RWPE2 (cell line): ENCODE measurements around the gene MPZL3.

Source experiments
- ATAC-seq: fragments of 200-7000 bp; cut with Tn5 transposase; 3 replicates; pipeline ENCODE4 v1.9.1; 2021; ENCODE audit warnings: low read depth
- DNase-seq: peaks from one replicate; pipeline ENCODE4 v3.0.0-alpha.2; 2020; ENCODE audit warnings: low spot score
- H3K27ac ChIP-seq: fragments of 450-650 bp; 2 replicates; pipeline ENCODE4 v1.5.1; 2017; ENCODE audit warnings: mild to moderate bottlenecking; ENCODE audit not compliant: poor library complexity, severe bottlenecking
- H3K27me3 ChIP-seq: fragments of 250-450 bp; sonication (Bioruptor Pico); 2 replicates; pipeline ENCODE4 v1.5.1; 2021; ENCODE audit warnings: mild to moderate bottlenecking, moderate library complexity; ENCODE audit not compliant: insufficient read depth, poor library complexity, severe bottlenecking
- H3K36me3 ChIP-seq: fragments of 250-450 bp; sonication (Bioruptor Pico); 2 replicates; pipeline ENCODE4 v1.5.1; 2020; ENCODE audit warnings: low read depth, mild to moderate bottlenecking, moderate library complexity
- H3K4me1 ChIP-seq: fragments of 250-450 bp; sonication (Bioruptor Pico); 2 replicates; pipeline ENCODE4 v1.5.1; 2021; ENCODE audit warnings: mild to moderate bottlenecking, moderate library complexity; ENCODE audit not compliant: insufficient read depth, poor library complexity, severe bottlenecking
- H3K4me3 ChIP-seq: fragments of 250-450 bp; sonication (Bioruptor Pico); 2 replicates; pipeline ENCODE4 v1.5.1; 2021; ENCODE audit warnings: mild to moderate bottlenecking, moderate library complexity; ENCODE audit not compliant: severe bottlenecking
- H3K9me3 ChIP-seq: fragments of 250-450 bp; sonication (Bioruptor Pico); 2 replicates; pipeline ENCODE4 v1.5.1; 2021; ENCODE audit warnings: mild to moderate bottlenecking, moderate library complexity; ENCODE audit not compliant: severe bottlenecking
- TF ChIP-seq, protein P1 (sequence below): fragments of 450-650 bp; IDR thresholded peaks from one replicate; pipeline ENCODE4 v1.5.1; 2017; ENCODE audit warnings: mild to moderate bottlenecking, moderate library complexity; ENCODE audit not compliant: poor library complexity, severe bottlenecking

Gene MPZL3

GRCh38 chr11:118277312-118277711 lies 25.1 kb upstream of the MPZL3 start:
- peak; percentile 93 for ATAC-seq
- Histone ChIP-seq H3K4me1 (peaks cover 41% of the 10 kb centered on the region), H3K9me3 (no peaks in the 10 kb centered on the region), H3K36me3 (no peaks in the 10 kb centered on the region), H3K27ac (peak overlapping the region; percentile 93), H3K4me3 (no peak overlapping the region), H3K27me3 (no peaks in the 10 kb centered on the region)
- peak; percentile 72 for DNase-seq
- TF ChIP-seq, protein P1, sequence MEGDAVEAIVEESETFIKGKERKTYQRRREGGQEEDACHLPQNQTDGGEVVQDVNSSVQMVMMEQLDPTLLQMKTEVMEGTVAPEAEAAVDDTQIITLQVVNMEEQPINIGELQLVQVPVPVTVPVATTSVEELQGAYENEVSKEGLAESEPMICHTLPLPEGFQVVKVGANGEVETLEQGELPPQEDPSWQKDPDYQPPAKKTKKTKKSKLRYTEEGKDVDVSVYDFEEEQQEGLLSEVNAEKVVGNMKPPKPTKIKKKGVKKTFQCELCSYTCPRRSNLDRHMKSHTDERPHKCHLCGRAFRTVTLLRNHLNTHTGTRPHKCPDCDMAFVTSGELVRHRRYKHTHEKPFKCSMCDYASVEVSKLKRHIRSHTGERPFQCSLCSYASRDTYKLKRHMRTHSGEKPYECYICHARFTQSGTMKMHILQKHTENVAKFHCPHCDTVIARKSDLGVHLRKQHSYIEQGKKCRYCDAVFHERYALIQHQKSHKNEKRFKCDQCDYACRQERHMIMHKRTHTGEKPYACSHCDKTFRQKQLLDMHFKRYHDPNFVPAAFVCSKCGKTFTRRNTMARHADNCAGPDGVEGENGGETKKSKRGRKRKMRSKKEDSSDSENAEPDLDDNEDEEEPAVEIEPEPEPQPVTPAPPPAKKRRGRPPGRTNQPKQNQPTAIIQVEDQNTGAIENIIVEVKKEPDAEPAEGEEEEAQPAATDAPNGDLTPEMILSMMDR: no peak

DNA sequence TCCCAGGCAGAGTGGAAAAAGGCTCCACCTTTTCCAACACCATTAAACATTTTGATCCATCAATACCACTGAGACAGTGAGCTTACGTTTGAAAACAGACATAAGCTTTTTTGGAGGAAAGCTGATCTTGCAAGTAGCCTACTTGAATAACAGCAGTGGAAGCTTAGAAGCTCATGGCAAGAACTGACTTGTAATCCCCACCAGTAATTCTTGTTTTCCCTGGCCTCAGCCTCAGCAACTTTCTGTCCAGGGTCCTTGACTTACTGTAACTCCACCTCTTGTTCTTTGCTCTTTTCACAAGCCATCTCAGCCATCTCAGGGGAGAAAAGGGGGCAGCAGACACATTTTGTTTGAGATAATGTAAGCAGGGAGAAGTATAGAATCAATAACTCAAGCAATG lies 24.3 kb upstream of the MPZL3 start:
- TF ChIP-seq, protein P1: no peak
- no peak for ATAC-seq

GRCh38 chr11:118275176-118275575 lies 23.0 kb upstream of the MPZL3 start:
- Histone ChIP-seq H3K36me3 (no peaks in the 10 kb centered on the region), H3K9me3 (no peaks in the 10 kb centered on the region), H3K27ac (peak overlapping the region; percentile 93), H3K27me3 (no peaks in the 10 kb centered on the region), H3K4me1 (peaks cover 41% of the 10 kb centered on the region), H3K4me3 (no peak overlapping the region)
- peak; percentile 79 for ATAC-seq
- TF ChIP-seq, protein P1: no peak
- DNase-seq: no peak

More for the DNA sequence above, 24.3 kb upstream of the MPZL3 start:
- peak overlapping the region; percentile 93 for H3K27ac ChIP-seq
- no peak overlapping the region for H3K4me3 ChIP-seq
- no peaks in the 10 kb centered on the region for H3K27me3 ChIP-seq
- no peak for DNase-seq
- H3K36me3 ChIP-seq: no peaks in the 10 kb centered on the region
- H3K9me3 ChIP-seq: no peaks in the 10 kb centered on the region
- H3K4me1 ChIP-seq: peaks cover 41% of the 10 kb centered on the region

GRCh38 chr11:118274186-118274585 lies 22.0 kb upstream of the MPZL3 start:
- no peaks in the 10 kb centered on the region for H3K27me3 ChIP-seq
- H3K27ac ChIP-seq: peak overlapping the region; percentile 93
- H3K36me3 ChIP-seq: no peaks in the 10 kb centered on the region
- no peak for ATAC-seq
- no peaks in the 10 kb centered on the region for H3K9me3 ChIP-seq
- TF ChIP-seq, protein P1: no peak
- peaks cover 41% of the 10 kb centered on the region for H3K4me1 ChIP-seq
- no peak for DNase-seq
- H3K4me3 ChIP-seq: no peak overlapping the region

- Histone ChIP-seq H3K36me3 (no peaks in the 10 kb centered on the region), H3K4me1 (peaks cover 39% of the 10 kb centered on the region), H3K27me3 (no peaks in the 10 kb centered on the region), H3K9me3 (no peaks in the 10 kb centered on the region), H3K4me3 (no peak overlapping the region), H3K27ac (no peak overlapping the region)
- no peak for ATAC-seq
- DNase-seq: no peak
- TF ChIP-seq, protein P1: no peak
Measured at GRCh38 chr11:118272001-118272400, 19.8 kb upstream of the MPZL3 start.
